GM19438 (cell line): ENCODE data around the gene KRT85.

Experiments used
- ATAC-seq: cut with Tn5 transposase; IDR thresholded peaks from one replicate; pipeline ENCODE4 v1.9.1; 2021; ENCODE audit warnings: low read depth; ENCODE audit not compliant: unreplicated experiment

Gene KRT85

GRCh38 chr12:52395761-52396434, 28.6 kb upstream of the KRT85 start:
- no peak for ATAC-seq

DNA sequence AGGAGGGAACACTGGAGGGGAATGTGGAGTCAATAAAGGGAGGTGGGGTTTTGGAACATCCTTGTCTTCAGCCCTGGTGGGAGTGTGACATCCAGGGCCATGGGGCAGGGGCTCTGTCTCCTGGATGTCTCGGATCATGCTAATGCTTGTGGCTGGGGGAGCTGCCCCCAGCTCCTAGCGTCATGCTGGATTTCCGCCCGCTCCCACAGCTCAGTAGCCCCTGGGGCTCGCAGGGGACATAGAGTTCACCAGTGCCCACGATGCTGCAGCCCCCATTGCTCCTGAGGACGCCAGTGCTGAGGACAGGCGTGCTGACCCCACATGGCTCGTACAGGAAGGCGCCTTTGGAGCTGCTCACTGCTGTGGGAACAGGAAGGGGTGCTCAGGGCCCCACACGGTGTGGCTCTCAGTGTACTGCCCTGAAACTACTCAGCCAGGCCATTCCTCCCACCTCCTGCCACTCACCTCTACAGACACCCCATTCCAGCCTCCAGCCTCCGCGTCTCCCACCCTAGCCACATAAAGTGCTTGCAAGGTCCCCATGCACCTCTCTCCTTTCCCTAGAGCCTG, 27.6 kb upstream of the KRT85 start:
- ATAC-seq, result no peak

DNA sequence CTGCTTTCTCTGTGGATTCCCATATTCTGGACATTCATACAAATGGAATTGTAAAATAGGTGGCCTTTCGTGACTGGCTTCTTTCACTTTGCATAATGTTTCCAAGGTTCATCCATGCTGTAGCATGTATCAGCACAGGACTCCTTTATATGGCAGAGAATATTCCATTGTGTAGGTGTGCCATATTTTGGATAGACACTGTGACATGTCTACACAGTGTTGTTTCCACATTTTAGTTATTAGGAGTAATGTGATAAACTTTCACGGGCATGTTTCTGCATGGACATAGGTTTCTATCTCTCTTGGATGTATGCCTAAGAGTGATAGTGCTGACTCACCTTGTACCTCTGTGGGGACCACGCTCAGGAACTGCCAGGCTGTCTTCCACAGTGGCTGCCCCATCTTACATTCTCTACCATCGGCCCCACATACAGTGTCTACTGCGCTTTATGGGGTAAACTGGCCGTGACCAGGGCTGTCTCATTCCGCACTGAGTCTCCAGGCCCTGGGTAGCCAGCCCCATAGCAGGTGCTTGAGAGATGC, 25.3 kb upstream of the KRT85 start:
- no peak for ATAC-seq

GRCh38 chr12:52391618-52392002, 24.3 kb upstream of the KRT85 start:
- ATAC-seq, result no peak

- ATAC-seq, result no peak
Observed at GRCh38 chr12:52390739-52391617, 23.7 kb upstream of the KRT85 start.

- no peak for ATAC-seq
Observed at GRCh38 chr12:52389313-52390207, 22.3 kb upstream of the KRT85 start.

DNA sequence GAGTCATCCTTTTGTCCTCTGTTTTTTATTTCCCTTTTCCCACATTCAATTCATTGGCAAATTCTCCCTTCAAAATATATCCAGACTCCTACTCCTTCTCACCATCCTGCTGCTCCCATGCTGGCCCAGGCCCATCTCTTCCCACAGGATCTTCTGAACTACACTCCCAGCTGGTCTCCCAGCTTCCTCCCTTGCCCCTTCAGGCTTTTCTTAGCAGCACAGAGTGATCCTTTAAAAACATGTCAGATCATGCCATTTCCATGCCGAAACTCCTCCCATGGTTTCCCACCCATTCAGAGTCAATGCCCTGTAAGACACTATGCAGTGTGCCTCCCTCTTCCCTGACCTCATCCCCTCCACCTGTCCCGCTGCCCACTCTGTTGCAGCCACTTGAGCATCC, 20.6 kb upstream of the KRT85 start:
- ATAC-seq, result no peak

DNA sequence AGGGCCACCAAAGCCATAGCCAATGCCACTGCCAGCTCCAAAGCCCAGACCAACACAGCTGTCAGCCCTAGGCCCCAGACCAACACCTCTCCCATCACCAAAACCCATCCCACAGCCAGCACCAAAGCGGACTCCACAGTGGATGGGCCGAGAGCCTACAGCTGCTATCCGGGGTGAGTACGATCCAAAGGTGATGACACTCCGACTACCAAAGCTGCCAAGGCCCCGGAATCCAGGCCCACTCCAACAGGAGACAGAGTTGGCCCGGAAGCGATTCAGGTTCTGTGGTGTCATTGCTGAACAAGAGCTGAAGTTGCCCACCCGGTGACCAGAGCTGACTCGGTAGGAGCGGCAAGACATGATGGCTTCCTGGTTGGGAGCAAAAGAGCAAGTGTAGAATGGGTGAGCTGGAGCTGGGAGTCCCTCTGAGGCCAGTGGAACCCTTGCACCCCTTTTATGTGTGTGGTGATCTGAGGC, 18.0 kb upstream of the KRT85 start, which contains the start of gene KRT84:
Gene KRT84, minus strand, starts transcription at position 427 of the 477 bp plus-strand sequence. Its CDS starts 67 bp downstream, at position 360.
- no peak for ATAC-seq

DNA sequence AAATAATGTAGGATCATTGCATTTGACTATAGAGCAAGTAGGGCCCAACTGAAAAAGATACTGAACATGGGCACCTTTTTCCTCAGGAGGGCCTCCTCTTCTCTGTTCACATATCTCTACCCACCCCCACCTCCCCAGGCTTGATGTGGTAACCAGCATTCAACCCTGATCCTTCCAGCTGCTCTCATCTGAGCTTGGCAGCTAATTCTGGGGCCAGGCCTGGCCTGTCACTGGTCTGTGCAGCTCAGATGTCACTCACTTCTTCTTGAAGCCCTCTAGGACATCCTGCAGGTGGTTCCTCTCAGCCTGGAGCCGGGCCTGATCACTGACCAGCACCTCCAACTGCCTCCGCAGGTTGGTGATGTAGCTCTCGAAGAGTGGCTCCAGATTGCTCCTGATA, 16.1 kb upstream of the KRT85 start:
- no peak for ATAC-seq

- no peak for ATAC-seq
Observed at GRCh38 chr12:52382854-52383253, 15.6 kb upstream of the KRT85 start.

DNA sequence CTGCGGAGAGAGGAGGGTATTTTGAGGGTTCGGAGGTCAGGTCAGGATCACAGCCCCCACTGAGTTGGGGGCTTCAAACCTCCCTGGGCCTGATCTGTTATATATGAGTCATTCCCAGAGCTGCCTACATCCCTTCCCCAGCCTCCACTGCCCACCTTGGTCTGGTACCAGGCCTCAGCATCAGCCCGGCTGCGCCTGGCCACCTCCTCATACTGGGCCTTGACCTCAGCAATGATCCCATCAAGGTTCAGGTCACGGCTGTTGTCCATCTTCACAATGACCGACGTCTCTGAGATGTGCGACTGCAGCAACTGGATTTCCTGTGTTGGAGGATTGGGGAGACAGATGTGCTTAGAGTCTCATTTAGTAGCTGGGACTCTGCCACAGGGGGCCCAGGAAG, 13.9 kb upstream of the KRT85 start:
- ATAC-seq, result no peak

DNA sequence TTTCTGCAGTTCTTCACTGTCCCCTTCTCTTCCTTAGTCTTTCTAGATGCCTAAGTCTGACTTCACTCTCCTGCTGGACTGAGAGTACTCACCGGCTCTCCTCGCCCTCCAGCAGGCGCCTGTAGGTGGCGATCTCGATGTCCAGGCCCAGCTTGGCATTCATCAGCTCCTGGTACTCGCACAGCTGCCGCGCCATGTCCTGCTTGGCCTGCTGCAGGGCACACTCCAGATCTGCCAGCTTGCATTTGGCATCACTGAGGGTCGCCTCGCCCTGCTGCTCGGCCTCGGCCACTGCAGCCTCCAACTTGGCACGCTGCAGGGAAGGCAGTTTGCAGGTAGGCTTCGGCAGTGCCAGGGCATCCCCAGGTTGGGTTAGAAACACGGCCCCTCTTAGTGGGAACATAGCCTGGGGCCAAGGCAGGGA, 13.0 kb upstream of the KRT85 start:
- no peak for ATAC-seq

GRCh38 chr12:52379536-52379935, 12.3 kb upstream of the KRT85 start:
- ATAC-seq, result no peak

DNA sequence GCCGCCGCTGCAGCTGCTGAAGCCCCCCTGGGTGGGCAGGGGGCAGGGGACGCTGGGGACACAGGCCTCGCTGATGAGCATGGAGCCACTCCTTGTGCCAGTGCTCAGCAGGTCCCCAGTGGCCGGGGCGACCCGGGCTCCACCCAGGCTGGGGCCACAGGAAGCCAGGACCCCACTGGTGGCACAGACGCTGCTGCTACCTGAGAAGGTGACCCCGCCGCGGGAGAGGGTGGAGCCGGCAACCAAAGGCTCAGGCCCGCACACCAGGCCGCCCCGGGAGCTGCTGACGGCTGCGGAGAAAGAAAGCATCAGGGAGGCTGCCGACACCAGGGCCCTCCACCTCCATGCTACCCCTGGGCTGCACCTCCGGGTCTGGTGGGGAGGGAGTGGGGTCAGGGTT, 10.8 kb upstream of the KRT85 start:
- no peak for ATAC-seq

DNA sequence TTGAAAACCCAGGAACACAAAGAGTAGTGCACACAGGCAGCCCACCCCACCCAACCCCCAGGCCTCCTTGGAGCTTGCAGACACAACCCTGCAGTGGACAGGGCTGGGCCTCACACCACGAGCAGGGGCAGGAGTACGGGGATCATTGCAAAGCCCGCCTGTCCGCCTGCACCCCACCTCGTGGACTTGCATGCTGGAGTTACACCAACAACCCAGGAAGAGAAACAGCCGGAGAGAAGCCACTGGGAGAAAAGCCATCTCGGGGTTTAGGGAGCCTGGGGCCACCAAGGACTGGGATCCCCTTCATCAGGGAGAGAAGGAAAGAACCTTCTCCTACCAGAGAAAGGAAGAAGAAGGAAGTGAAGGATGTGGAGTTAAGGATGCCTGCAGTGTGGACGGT, 10.0 kb upstream of the KRT85 start:
- ATAC-seq, result no peak

- ATAC-seq, result no peak
Observed at GRCh38 chr12:52372216-52373154, 5.2 kb upstream of the KRT85 start.

DNA sequence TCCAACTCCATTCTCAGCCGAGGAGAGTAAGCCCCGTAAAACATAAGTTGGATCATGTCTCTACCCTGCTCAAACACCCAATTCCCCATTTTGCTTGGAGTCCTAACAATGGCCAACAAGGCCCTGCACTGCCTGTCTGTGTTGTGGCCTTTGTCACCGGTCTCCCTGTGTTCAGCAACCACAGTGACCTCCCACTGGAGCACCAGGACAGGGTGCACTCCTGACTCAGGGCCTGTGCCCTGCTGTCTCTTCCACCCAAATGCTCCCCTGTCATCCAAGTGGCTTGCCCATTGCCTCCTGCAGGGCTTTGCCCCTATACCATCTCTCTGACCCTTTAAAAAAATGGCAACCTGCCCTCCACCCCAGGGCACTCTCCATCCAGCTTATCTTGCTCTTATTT, 4.4 kb upstream of the KRT85 start:
- ATAC-seq, result no peak

GRCh38 chr12:52370926-52371608, 3.8 kb upstream of the KRT85 start:
- no peak for ATAC-seq

DNA sequence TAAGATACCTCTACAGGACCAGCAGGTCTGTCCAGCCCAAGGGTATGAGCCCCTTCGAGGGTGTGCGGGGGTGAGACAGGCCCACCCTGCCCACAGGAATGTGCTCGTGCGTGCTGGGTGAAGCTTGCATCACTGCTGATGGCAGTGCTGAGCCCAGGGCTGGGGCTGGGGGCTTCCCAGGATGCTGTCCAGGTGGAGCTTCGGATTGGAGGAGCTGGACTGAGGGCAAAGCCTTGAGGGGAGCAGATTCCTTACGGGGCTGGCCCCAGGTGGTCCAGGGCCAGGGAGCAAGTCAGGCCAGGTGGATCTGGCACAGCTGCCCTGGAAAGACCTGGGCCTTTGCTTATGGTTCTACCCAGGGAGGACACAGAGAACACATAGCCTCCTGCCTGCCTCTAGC, 2.5 kb upstream of the KRT85 start:
- no peak for ATAC-seq
